ENCODE results near the gene DAPK2. TPM values are rescaled to one million over a fixed set of nuclear protein-coding genes. Genes with fewer than 3 reads are reported as not detected.

DAPK2 gene
- total and polyA plus RNA-seq, 2 of the 4 experiments (the other 2 are of a cell fraction): 0.34 to 0.36 TPM

- Histone ChIP-seq H3K9me1 (ENCODE audit: insufficient read depth, low read length) (peaks cover 9% of the 10 kb centered on the region), H2BK20ac (ENCODE audit: low read depth, low read length) (no peak overlapping the region), H3K4ac (ENCODE audit: low read depth, low read length) (no peak overlapping the region), H3K79me1 (ENCODE audit: low read depth in 1 of 2, low read length in 2 of 2) (no peaks in the 10 kb centered on the region), H3K27me3 (ENCODE audit: control insufficient read depth, insufficient read depth, low read length) (peaks cover 25% of the 10 kb centered on the region), H2BK120ac (ENCODE audit: low read depth, low read length) (no peak overlapping the region), H3K4me2 (ENCODE audit: low read depth, low read length) (no peak overlapping the region), H3K23ac (ENCODE audit: low read depth, low read length) (no peak overlapping the region), H2BK15ac (ENCODE audit: low read depth, low read length) (no peak overlapping the region), H3K27ac (ENCODE audit: insufficient read depth, low read length) (no peak overlapping the region), H4K20me1 (ENCODE audit: insufficient read depth, low read length) (no peaks in the 10 kb centered on the region), H4K8ac (ENCODE audit: low read depth in 2 of 2, low read length in 2 of 2) (no peak overlapping the region), H3K9ac (ENCODE audit: low read depth, low read length) (no peak overlapping the region), H4K91ac (ENCODE audit: insufficient read depth, low read depth, low read length) (no peak overlapping the region), H4K5ac (ENCODE audit: low read depth, low read length) (no peak overlapping the region), H3K14ac (replicated peaks; ENCODE audit: low read depth, low read length) (no peak overlapping the region), H3K4me3 (ENCODE audit: insufficient read depth, low read depth, low read length) (no peak overlapping the region), H3K9me3 (ENCODE audit: control insufficient read depth, insufficient read depth, low read length) (peaks cover 5% of the 10 kb centered on the region; the same call in 1 of the 2 replicates), H2AK5ac (ENCODE audit: low read depth, low read length) (no peak overlapping the region), H2AK9ac (replicated peaks; ENCODE audit: low read depth, low read length, poor library complexity) (no peak overlapping the region), H3K4me1 (ENCODE audit: control insufficient read depth, insufficient read depth, low read length) (peaks cover 12% of the 10 kb centered on the region), H3K56ac (ENCODE audit: extremely low read depth, insufficient read depth, low read length) (no peak overlapping the region), H2BK5ac (ENCODE audit: low read depth, low read length, poor library complexity, severe bottlenecking) (no peak overlapping the region), H3K18ac (ENCODE audit: low read depth, low read length) (no peak overlapping the region), H2AFZ (replicated peaks; ENCODE audit: low read length, poor library complexity) (no peak overlapping the region), H3K36me3 (ENCODE audit: control insufficient read depth, insufficient read depth, low read length) (no peaks in the 10 kb centered on the region)
- ATAC-seq (ENCODE audit: low read depth) (no peak), DNase-seq (no peak)
- POLR2A ChIA-PET (ENCODE audit: unreplicated experiment): interaction anchor here (0.8 kb wide), 1 partner anchor 39 kb away, joined by 6 read pairs; no protein-coding TSS in a partner anchor
- intact Hi-C loops (cut with micrococcal nuclease) (no loop called here), in situ Hi-C loops (cut with MboI; ENCODE audit: low sequenced_read_pairs) (no loop called here), dilution Hi-C loops (cut with HindIII; ENCODE audit: low sequenced_read_pairs, unreplicated experiment) (no loop called here)
- no TSS peak for BruUV-seq (replicated peaks)
- TF ChIP-seq NFE2L2 (IDR thresholded peaks at IDR 0.05; ENCODE audit: low read depth, low read length) (no peak), RCOR1 (IDR thresholded peaks at IDR 0.05; ENCODE audit: insufficient replicate concordance, low read length) (no peak), MAFK (IDR thresholded peaks at IDR 0.05; ENCODE audit: low read depth, low read length) (no peak), SMC3 (IDR thresholded peaks at IDR 0.05; ENCODE audit: low read depth, low read length) (no peak), FOS (IDR thresholded peaks at IDR 0.05; ENCODE audit: low read depth, low read length) (no peak), MAZ (IDR thresholded peaks at IDR 0.05; ENCODE audit: borderline replicate concordance, low read depth, low read length) (no peak), POLR2A (IDR thresholded peaks at IDR 0.05; ENCODE audit: low read depth, low read length) (no peak), BHLHE40 (IDR thresholded peaks at IDR 0.05; ENCODE audit: low read depth, low read length) (no peak), CTCF (conservative IDR thresholded peaks at IDR 0.05; ENCODE audit: low read depth, low read length) (no peak), RAD21 (IDR thresholded peaks at IDR 0.05; ENCODE audit: low read length) (no peak), USF2 (IDR thresholded peaks at IDR 0.05; ENCODE audit: low read depth, low read length) (no peak), ELK1 (IDR thresholded peaks at IDR 0.05; ENCODE audit: borderline replicate concordance, low read depth, low read length) (no peak), CHD1 (IDR thresholded peaks at IDR 0.05; ENCODE audit: low read depth, low read length) (no peak), CEBPB (IDR thresholded peaks at IDR 0.05; ENCODE audit: low read depth, low read length) (no peak), RFX5 (IDR thresholded peaks at IDR 0.05; ENCODE audit: low read depth, low read length) (no peak), MXI1 (IDR thresholded peaks at IDR 0.05; ENCODE audit: borderline replicate concordance, low read depth, low read length) (no peak)
- CTCF ChIA-PET: no interaction called here
- 92% methylated on average over 2 of the region's 7 CpGs; no CpG with 5 or more reads in 1 of the 2 experiments for WGBS, 2 experiments (ENCODE audit: extremely low coverage in 2 of 2, insufficient read length in 1 of 2)
Observed at GRCh38 chr15:63899193-63899592, 147.1 kb downstream of the DAPK2 start.
